WTC11 (cell line): ENCODE results near the gene GPR84.

ENCODE experiments used
- TEAD4 ChIP-seq: sonication (generic); formaldehyde crosslinking; IDR thresholded peaks from 2 replicates; pipeline ENCODE4 v1.8.0; 2022; ENCODE audit warnings: mild to moderate bottlenecking, missing genetic modification reagents
- TF ChIP-seq, protein P1 (sequence below): fragments of 200-600 bp; IDR thresholded peaks from 2 replicates; pipeline ENCODE4 v1.8.0; 2022; ENCODE audit warnings: antibody characterized with exemption
- TF ChIP-seq, protein P2 (sequence below): sonication (generic); formaldehyde crosslinking; IDR thresholded peaks from 2 replicates; pipeline ENCODE4 v1.8.0; 2022; ENCODE audit warnings: mild to moderate bottlenecking, missing genetic modification reagents
- TF ChIP-seq, protein P3 (sequence below): sonication (generic); formaldehyde crosslinking; IDR thresholded peaks from 2 replicates; pipeline ENCODE4 v1.8.0; 2022; ENCODE audit warnings: missing genetic modification reagents

DNA sequence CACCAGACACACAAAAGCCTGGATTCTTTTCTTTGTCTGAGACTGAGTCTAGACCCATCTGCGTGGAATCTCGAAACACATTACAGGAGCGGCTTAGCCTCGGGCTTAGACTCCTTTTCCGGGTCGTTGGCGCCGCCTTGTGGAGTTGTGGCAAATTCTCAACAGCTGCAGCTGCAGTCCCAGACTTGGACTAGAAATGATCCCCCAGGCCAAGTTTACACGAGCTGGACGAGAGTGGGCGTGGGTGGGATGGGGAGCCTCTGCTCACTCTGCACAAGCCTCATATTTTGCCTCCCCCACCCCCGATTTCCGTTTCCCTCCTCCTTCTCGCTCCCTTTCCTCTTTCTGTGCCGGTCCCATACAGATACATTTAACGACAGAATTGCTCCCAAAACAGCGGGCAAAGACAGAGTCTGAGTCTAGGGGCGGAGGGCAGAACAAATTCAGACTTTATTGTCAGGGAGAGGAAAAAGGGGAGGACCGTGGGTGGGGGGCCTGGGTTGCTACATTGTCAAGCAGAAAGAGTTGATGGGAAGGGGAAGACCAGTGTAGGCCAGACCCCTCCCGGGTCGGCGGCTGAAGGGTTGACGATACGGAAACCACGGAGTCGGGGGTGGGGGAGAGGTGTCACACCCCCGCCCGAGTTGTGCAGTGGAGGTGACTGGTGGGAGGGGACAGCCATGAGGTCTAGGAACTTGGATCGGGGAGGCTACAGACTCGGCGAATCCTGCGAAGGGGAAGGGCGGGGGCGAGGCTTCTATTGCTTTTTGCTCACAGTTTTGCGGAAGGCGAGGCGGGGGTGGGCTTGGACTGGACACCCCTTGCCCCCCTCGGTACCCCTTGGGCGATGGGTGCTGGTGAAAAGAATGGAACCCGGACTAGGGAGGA, 4.7 kb upstream of the GPR84 start:
- TF ChIP-seq, protein P1, sequence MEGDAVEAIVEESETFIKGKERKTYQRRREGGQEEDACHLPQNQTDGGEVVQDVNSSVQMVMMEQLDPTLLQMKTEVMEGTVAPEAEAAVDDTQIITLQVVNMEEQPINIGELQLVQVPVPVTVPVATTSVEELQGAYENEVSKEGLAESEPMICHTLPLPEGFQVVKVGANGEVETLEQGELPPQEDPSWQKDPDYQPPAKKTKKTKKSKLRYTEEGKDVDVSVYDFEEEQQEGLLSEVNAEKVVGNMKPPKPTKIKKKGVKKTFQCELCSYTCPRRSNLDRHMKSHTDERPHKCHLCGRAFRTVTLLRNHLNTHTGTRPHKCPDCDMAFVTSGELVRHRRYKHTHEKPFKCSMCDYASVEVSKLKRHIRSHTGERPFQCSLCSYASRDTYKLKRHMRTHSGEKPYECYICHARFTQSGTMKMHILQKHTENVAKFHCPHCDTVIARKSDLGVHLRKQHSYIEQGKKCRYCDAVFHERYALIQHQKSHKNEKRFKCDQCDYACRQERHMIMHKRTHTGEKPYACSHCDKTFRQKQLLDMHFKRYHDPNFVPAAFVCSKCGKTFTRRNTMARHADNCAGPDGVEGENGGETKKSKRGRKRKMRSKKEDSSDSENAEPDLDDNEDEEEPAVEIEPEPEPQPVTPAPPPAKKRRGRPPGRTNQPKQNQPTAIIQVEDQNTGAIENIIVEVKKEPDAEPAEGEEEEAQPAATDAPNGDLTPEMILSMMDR: peak; percentile 73
- TF ChIP-seq, protein P2, sequence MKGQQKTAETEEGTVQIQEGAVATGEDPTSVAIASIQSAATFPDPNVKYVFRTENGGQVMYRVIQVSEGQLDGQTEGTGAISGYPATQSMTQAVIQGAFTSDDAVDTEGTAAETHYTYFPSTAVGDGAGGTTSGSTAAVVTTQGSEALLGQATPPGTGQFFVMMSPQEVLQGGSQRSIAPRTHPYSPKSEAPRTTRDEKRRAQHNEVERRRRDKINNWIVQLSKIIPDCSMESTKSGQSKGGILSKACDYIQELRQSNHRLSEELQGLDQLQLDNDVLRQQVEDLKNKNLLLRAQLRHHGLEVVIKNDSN (CRISPR knock-in tag): no peak
- TF ChIP-seq TEAD4 (CRISPR knock-in tag): no peak
- TF ChIP-seq, protein P3, sequence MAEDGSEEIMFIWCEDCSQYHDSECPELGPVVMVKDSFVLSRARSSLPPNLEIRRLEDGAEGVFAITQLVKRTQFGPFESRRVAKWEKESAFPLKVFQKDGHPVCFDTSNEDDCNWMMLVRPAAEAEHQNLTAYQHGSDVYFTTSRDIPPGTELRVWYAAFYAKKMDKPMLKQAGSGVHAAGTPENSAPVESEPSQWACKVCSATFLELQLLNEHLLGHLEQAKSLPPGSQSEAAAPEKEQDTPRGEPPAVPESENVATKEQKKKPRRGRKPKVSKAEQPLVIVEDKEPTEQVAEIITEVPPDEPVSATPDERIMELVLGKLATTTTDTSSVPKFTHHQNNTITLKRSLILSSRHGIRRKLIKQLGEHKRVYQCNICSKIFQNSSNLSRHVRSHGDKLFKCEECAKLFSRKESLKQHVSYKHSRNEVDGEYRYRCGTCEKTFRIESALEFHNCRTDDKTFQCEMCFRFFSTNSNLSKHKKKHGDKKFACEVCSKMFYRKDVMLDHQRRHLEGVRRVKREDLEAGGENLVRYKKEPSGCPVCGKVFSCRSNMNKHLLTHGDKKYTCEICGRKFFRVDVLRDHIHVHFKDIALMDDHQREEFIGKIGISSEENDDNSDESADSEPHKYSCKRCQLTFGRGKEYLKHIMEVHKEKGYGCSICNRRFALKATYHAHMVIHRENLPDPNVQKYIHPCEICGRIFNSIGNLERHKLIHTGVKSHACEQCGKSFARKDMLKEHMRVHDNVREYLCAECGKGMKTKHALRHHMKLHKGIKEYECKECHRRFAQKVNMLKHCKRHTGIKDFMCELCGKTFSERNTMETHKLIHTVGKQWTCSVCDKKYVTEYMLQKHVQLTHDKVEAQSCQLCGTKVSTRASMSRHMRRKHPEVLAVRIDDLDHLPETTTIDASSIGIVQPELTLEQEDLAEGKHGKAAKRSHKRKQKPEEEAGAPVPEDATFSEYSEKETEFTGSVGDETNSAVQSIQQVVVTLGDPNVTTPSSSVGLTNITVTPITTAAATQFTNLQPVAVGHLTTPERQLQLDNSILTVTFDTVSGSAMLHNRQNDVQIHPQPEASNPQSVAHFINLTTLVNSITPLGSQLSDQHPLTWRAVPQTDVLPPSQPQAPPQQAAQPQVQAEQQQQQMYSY (CRISPR knock-in tag): no peak
